Spinal cord (tissue), 10 donors: ENCODE measurements around the gene SKI. TPM values are rescaled to one million over a fixed set of nuclear protein-coding genes. Genes with fewer than 3 reads are reported as not detected.

Experiments used
- DNase-seq, 6 donors: peaks; one replicate each; pipeline versions ENCODE4 v3.0.0 to v3.0.0-alpha.2; 2013 to 2015; ENCODE audit warnings: low spot score in 6 of 6, low read depth in 4 of 6
- H3K27ac ChIP-seq: one replicate; pipeline ENCODE4 v1.5.1; 2013; ENCODE audit warnings: low read depth, low read length, control low read depth
- H3K27me3 ChIP-seq: one replicate; pipeline ENCODE4 v1.6.1; 2013; ENCODE audit warnings: low read length; ENCODE audit not compliant: control insufficient read depth, insufficient read depth
- H3K36me3 ChIP-seq: one replicate; pipeline ENCODE4 v1.6.1; 2013; ENCODE audit warnings: low read length; ENCODE audit not compliant: control insufficient read depth, insufficient read depth
- H3K4me1 ChIP-seq: one replicate; pipeline ENCODE4 v1.6.1; 2013; ENCODE audit warnings: low read length; ENCODE audit not compliant: control insufficient read depth, insufficient read depth
- H3K4me3 ChIP-seq: one replicate; pipeline ENCODE4 v1.5.1; 2013; ENCODE audit warnings: low read depth, low read length, control low read depth
- H3K9me3 ChIP-seq: one replicate; pipeline ENCODE4 v1.6.1; 2013; ENCODE audit warnings: low read length; ENCODE audit not compliant: control insufficient read depth, insufficient read depth
- WGBS: methylation state at CpG from one replicate; pipeline ENCODE4 v1.1.5; 2013; ENCODE audit warnings: missing lambda C conversion rate; ENCODE audit not compliant: insufficient coverage; 5-methylcytosine and 5-hydroxymethylcytosine counted together
- polyA plus RNA-seq, 2 donors: library from polyadenylated mRNA; unstranded; fragments of 120-200 nt; gene quantifications; one replicate each; pipeline ENCODE4 v1.2.1, GENCODE V29; 2013; ENCODE audit not compliant: insufficient read length in 2 of 2
- total RNA-seq, 2 donors: library from RNA; depleted of rRNA in 1 of 2; stranded (reverse); fragments of 120-200 nt in 1 of 2; fragments of >200 nt in 1 of 2; gene quantifications; one replicate each; pipeline versions ENCODE4 v1.2.3 to v1.2.4, GENCODE V29; 2013 to 2014
- donor health status: healthy.

Gene SKI
- total and polyA plus RNA-seq, 4 donors = 20.0 to 72.3 (median 46.2) TPM

GRCh38 chr1:2229037-2229864 lies 1.1 kb downstream of the SKI start:
- peaks cover 61% of the 10 kb centered on the region for H3K4me1 ChIP-seq
- H3K9me3 ChIP-seq = no peaks in the 10 kb centered on the region
- under 1% methylated on average over 77 of the region's 77 CpGs for whole genome bisulfite sequencing
- peak in 2 of 6 donors; percentile 86 to 90 for DNase-seq
- peaks cover 44% of the 10 kb centered on the region for H3K36me3 ChIP-seq
- peak overlapping the region; percentile 80 for H3K27ac ChIP-seq
- H3K4me3 ChIP-seq = peak overlapping the region; percentile 65
- H3K27me3 ChIP-seq = no peaks in the 10 kb centered on the region

DNA sequence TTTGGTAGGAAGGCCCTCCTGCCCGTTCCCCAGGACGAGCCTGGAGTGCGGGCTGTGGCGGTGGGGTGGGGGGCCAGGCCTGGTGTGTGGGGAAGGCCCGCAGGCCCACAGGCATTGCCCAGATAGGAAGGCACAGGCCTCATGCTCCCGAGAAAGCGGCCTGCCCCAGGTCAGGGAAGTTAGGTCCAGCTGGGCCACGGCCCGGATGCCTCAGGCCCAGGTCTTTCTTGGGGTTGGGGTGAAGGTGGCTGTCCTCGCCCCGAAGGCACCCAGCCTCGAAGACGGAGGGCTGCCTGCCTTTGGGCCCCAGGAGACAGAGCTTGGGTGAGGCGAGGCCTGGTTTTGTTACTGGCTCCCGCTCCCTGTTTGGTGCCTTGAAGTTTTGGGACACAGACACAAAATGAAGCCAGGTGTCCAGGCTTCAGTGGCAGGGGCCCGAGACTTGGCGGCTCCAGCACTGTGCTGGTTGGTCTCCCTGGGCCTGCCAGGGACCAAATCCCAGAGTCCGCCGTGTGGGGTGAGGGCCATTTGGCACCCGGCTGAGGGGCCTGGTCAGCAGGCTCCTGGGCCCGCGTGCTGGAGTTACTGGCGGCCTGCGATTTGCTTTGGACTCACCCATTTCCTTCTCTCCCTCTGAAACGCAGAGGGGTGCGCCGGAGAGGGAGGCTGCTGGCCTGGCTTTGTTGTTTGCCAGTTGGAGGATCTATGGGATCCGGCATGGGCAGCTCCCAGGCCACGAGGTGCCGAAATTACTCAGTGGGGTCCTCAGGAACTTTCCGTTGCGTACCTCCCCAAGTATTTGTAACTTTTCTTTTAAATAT lies 2.0 kb downstream of the SKI start:
- Histone ChIP-seq H3K4me3 (peak overlapping the region; percentile 65), H3K27ac (peak overlapping the region; percentile 80), H3K36me3 (peaks cover 45% of the 10 kb centered on the region), H3K9me3 (no peaks in the 10 kb centered on the region), H3K4me1 (peaks cover 69% of the 10 kb centered on the region), H3K27me3 (no peaks in the 10 kb centered on the region)
- peak in 1 of 6 donors; percentile 76 for DNase-seq
- WGBS = 4% methylated on average over 31 of the region's 32 CpGs

- 3% methylated on average over 30 of the region's 30 CpGs for WGBS
- peaks cover 54% of the 10 kb centered on the region for H3K36me3 ChIP-seq
- H3K27me3 ChIP-seq = no peaks in the 10 kb centered on the region
- no peaks in the 10 kb centered on the region for H3K9me3 ChIP-seq
- H3K4me1 ChIP-seq = peaks cover 78% of the 10 kb centered on the region
- peak overlapping the region; percentile 65 for H3K4me3 ChIP-seq
- DNase-seq = peak in 2 of 6 donors; percentile 72 to 96
- peak overlapping the region; percentile 80 for H3K27ac ChIP-seq
Observed at GRCh38 chr1:2230781-2231531, 2.8 kb downstream of the SKI start.

DNA sequence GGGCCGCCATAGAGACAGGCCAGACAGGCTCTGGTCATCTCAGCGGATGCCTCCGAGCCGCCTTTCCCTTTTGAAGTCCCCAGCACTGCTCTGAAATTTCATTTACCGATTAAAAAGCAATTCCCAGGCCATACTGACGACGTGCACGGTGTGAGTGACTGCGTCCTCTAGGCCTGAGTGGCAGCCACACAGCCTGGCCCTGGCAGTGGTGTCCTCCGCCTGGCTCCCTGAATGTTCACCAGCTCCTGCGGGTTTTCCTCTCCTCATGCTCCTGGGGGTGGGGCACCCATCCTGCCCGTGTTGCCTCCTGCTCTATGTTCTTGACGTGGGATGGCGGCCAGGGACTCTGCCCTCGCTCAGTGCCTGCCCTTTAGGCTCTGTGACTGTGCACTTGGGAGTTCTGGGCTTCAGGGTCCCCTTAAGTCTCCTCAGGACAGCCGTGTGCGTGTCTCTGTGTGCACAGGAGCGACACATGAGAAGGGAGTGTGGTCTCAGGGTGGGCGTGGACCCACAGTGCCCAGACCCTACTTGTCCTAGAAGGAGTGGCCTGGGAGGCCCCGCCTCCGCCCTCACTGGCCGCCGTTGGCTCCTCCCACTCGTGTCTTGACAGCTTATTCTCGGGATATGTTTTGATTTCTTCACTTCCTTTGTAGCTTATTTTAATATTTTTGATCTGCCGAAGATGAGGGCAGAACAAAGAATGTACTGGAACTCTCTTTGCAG lies 3.6 kb downstream of the SKI start:
- Histone ChIP-seq H3K36me3 (peaks cover 56% of the 10 kb centered on the region), H3K9me3 (no peaks in the 10 kb centered on the region), H3K4me3 (peak overlapping the region; percentile 65), H3K27me3 (no peaks in the 10 kb centered on the region), H3K4me1 (peaks cover 76% of the 10 kb centered on the region), H3K27ac (peak overlapping the region; percentile 80)
- WGBS = 14% methylated on average over 21 of the region's 26 CpGs
- DNase-seq = peak in 2 of 6 donors; percentile 71 to 78

DNA sequence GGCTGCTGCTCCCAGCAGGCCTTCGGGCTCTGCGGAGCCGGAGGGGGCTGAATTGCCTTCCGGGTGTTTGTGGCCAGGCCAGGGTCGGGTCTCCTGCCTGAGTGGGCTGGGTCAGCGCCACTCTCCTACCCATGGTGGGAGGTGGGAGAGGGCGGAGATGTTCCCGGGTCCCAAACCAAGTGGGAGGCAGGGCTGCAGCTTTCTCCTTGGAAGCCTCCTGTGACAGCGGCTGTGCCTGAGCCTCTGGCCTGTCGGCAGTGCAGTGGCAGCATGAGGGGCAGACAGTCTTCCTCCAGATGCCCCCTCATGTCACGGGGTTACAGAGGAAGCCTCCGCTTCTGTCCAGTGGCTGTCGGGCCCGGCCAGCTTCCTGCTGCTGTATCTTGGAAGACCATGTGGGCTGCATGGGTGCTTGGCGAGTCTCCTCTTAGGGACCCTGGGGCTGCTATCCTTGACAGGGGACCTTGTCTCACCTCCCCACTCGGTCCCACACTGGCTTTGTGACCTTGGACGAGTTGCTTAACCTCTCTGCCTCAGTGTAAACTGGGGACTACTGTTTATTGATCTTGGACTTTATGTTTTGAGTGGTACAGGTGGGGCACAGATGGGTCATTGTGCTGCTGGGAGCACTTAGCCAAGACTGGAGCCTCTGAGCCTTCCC lies 4.3 kb downstream of the SKI start:
- Histone ChIP-seq H3K9me3 (no peaks in the 10 kb centered on the region), H3K4me3 (peak overlapping the region; percentile 65), H3K36me3 (peaks cover 63% of the 10 kb centered on the region), H3K27me3 (no peaks in the 10 kb centered on the region), H3K27ac (peak overlapping the region; percentile 80), H3K4me1 (peaks cover 80% of the 10 kb centered on the region)
- 36% methylated on average over 14 of the region's 17 CpGs for WGBS
- no peak for DNase-seq

- peaks cover 86% of the 10 kb centered on the region for H3K4me1 ChIP-seq
- 36% methylated on average over 13 of the region's 23 CpGs for WGBS
- H3K27me3 ChIP-seq = no peaks in the 10 kb centered on the region
- peak overlapping the region; percentile 80 for H3K27ac ChIP-seq
- H3K36me3 ChIP-seq = peaks cover 69% of the 10 kb centered on the region
- DNase-seq = peak in 1 of 6 donors; percentile 63
- no peaks in the 10 kb centered on the region for H3K9me3 ChIP-seq
- H3K4me3 ChIP-seq = peak overlapping the region; percentile 3
Observed at GRCh38 chr1:2232916-2233438, 4.9 kb downstream of the SKI start.

GRCh38 chr1:2233468-2233867 lies 5.3 kb downstream of the SKI start:
- H3K9me3 ChIP-seq = no peaks in the 10 kb centered on the region
- no peak for DNase-seq
- peak overlapping the region; percentile 80 for H3K27ac ChIP-seq
- H3K36me3 ChIP-seq = peaks cover 74% of the 10 kb centered on the region
- H3K4me1 ChIP-seq = peaks cover 91% of the 10 kb centered on the region
- 45% methylated on average over 12 of the region's 12 CpGs for WGBS
- peak overlapping the region; percentile 3 for H3K4me3 ChIP-seq
- H3K27me3 ChIP-seq = no peaks in the 10 kb centered on the region

DNA sequence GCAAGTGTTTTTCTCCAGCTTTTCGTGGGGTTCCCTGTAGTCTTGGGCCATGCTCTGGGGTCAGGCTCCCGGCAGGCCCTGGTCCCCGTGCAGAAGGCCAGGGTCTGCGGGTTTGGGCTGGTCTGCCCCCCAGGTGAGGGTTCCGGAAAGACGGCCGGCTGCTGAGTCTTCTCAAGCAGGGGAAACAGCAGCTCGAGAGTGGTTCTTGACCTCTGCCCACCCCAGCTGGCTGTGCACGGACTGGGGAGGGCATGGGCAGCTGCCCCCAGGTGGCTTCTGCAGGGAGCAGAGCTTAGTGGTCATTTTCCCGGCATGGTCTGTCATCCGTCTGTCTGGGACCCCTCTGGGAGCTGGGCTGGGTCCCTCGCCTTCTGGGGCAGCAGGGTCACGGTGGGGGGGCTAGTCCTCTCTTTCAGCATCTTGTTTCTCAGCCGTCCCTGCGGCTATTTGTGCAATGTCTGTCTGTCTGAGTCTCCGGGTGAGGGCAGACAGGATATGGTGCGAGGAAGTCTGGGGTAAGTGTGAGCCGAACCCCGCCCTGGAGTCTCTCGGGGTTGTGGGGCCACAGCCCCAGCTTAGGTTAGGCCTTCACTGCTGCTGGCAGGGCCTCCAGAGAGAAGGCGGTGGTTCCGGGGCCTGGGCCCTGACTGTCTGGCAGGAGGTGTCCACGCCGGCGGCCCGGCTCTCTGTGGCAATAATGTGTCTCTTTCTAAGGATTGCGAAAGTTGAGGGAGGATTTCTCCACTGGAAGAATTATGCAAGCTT lies 6.1 kb downstream of the SKI start:
- 37% methylated on average over 27 of the region's 27 CpGs for WGBS
- peak overlapping the region; percentile 80 for H3K27ac ChIP-seq
- peak in 1 of 6 donors; percentile 60 for DNase-seq

More for the DNA sequence above, 6.1 kb downstream of the SKI start:
- Histone ChIP-seq H3K4me1 (peaks cover 97% of the 10 kb centered on the region), H3K9me3 (no peaks in the 10 kb centered on the region), H3K36me3 (peaks cover 76% of the 10 kb centered on the region), H3K27me3 (no peaks in the 10 kb centered on the region), H3K4me3 (peak overlapping the region; percentile 3)
